Measurements from ENCODE around the gene MMP14. TPM values are rescaled to one million over a fixed set of nuclear protein-coding genes. Genes with fewer than 3 reads are reported as not detected.

The MMP14 gene
- total RNA-seq, 3 donors from 2014 or later (not counting 1 experiment from before 2014, with no cell fraction given), result 1.2 to 1.7 (median 1.4) TPM

DNA sequence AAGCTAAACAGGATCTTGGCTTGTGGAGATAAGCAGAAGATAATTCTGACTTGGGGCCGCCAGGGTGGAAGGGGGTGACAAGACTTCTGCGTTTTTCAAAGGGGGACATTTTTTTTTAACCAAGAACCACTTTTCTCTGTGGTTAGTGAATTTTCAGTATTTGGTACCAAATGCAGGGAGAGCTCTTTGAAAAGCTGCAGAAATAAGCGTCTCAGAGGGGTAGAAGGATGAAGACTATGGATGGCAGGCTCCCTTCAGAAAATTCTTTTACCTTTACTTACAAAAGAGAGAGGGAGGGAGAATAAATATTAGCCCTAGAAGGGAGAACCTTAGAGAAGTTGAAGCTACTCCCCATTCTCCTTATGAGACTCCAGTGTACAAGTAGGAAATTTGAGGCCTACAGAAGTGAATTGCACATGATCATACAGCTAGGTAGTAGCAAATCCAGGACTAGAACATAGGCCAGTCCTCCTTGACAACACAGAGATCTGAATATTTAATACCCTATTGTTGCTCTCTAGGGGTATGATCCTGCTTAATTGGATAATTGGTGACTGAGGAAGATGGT is 5.9 kb upstream of the MMP14 start:
- peaks cover 13% of the 10 kb centered on the region for H3K4me1 ChIP-seq (ENCODE audit: control insufficient read depth, insufficient read depth, low read length)
- H3K9me3 ChIP-seq (ENCODE audit: control insufficient read depth, insufficient read depth, low read length), result no peaks in the 10 kb centered on the region
- intact Hi-C loops (cut with micrococcal nuclease), result no loop called here
- Mint-ChIP-seq H3K9me3 (no peaks in the 10 kb centered on the region), H3K27me3 (ENCODE audit: low read depth in 2 of 2) (peaks cover 5% of the 10 kb centered on the region in 2 donors), H3K36me3 (no peaks in the 10 kb centered on the region), H3K27ac (peak overlapping the region; percentile 93 to 94), H3K4me1 (peaks cover 16% of the 10 kb centered on the region in 2 donors), H3K4me3 (peak overlapping the region; percentile 94)
- no peak for ATAC-seq
- WGBS (ENCODE audit: insufficient coverage), result 4% methylated on average over 2 of the region's 3 CpGs
- no peaks in the 10 kb centered on the region for H3K27me3 ChIP-seq (ENCODE audit: control insufficient read depth, insufficient read depth, low read length)
- peak overlapping the region; percentile 61 for H3K4me3 ChIP-seq (ENCODE audit: low read length)
- no peak overlapping the region for H3K27ac ChIP-seq (ENCODE audit: low read length)
- H3K36me3 ChIP-seq (ENCODE audit: control insufficient read depth, insufficient read depth, low read length), result peaks cover 9% of the 10 kb centered on the region
- TF ChIP-seq, protein P1, sequence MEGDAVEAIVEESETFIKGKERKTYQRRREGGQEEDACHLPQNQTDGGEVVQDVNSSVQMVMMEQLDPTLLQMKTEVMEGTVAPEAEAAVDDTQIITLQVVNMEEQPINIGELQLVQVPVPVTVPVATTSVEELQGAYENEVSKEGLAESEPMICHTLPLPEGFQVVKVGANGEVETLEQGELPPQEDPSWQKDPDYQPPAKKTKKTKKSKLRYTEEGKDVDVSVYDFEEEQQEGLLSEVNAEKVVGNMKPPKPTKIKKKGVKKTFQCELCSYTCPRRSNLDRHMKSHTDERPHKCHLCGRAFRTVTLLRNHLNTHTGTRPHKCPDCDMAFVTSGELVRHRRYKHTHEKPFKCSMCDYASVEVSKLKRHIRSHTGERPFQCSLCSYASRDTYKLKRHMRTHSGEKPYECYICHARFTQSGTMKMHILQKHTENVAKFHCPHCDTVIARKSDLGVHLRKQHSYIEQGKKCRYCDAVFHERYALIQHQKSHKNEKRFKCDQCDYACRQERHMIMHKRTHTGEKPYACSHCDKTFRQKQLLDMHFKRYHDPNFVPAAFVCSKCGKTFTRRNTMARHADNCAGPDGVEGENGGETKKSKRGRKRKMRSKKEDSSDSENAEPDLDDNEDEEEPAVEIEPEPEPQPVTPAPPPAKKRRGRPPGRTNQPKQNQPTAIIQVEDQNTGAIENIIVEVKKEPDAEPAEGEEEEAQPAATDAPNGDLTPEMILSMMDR (IDR thresholded peaks at IDR 0.05), result no peak
- no peak for DNase-seq

DNA sequence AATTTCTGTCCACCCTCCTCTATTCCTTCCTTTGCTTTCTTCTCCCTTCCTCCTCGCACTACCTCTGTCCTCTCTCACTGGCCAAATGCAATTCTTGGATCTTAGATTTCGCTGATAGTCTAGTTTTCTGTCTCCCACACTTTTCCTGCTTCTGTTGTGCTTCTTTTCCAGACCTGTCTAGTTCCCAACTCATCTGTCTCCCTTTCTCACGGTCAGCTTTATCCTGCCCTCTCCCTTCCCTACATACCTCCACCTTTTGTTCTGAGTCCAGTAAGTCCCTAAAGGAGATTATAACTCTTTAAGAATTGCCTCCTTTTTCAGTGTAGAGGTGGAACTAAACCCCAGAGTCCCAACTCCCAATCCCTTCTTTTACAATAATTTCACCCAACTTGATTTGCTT is 880 bp upstream of the MMP14 start:
- Histone ChIP-seq H3K27me3 (ENCODE audit: control insufficient read depth, insufficient read depth, low read length) (peaks cover 20% of the 10 kb centered on the region), H3K36me3 (ENCODE audit: control insufficient read depth, insufficient read depth, low read length) (peaks cover 9% of the 10 kb centered on the region), H3K4me1 (ENCODE audit: control insufficient read depth, insufficient read depth, low read length) (peaks cover 16% of the 10 kb centered on the region), H3K4me3 (ENCODE audit: low read length) (no peak overlapping the region), H3K27ac (ENCODE audit: low read length) (no peak overlapping the region), H3K9me3 (ENCODE audit: control insufficient read depth, insufficient read depth, low read length) (no peaks in the 10 kb centered on the region)
- no peak for DNase-seq
- Mint-ChIP-seq H3K4me1 (peaks cover 10 to 22% of the 10 kb centered on the region in 2 donors), H3K36me3 (no peaks in the 10 kb centered on the region), H3K4me3 (no peak overlapping the region), H3K27me3 (ENCODE audit: low read depth in 2 of 2) (peaks cover 24% of the 10 kb centered on the region in 2 donors), H3K27ac (no peak overlapping the region), H3K9me3 (no peaks in the 10 kb centered on the region)
- WGBS (ENCODE audit: insufficient coverage), result 97% methylated on average over 3 of the region's 3 CpGs
- TF ChIP-seq, protein P1 (IDR thresholded peaks at IDR 0.05), result no peak
- ATAC-seq, result no peak
- intact Hi-C loops (cut with micrococcal nuclease), result no loop called here

DNA sequence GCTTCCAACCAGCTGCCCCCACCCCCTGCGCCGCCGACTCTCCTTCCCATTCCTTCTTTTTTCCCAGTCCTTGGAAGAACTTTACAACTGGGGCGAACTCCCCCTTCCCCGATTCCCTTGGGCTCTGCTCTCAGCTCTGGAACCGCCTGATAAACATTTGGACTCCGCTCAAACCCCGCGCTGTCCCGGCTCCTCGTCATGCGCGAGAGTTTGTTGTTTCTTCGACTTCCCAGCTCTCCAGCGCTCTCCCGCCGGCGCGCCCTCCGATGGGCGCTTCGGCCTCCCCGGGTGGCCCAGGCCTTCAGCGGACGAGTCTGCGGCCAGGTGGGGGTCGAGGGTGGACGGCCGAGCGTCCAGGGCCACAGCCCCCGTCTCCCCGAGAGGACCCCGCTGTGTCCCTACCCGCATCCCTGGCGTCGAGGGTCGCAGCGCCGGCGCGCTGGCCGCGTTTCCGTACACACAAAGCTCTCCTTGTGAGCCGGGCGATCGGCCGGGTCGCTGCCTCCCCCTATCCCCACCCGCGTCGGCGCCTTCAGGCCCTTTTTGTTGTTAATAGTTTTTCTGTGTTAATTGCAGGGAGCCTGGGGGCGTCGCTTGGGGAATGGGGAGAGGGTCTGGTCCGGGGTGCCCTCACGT is 847 bp downstream of the MMP14 start:
- TF ChIP-seq, protein P1 (IDR thresholded peaks at IDR 0.05), result no peak
- H3K9me3 ChIP-seq (ENCODE audit: control insufficient read depth, insufficient read depth, low read length), result no peaks in the 10 kb centered on the region
- H3K36me3 ChIP-seq (ENCODE audit: control insufficient read depth, insufficient read depth, low read length), result peaks cover 9% of the 10 kb centered on the region
- intact Hi-C loops (cut with micrococcal nuclease), result no loop called here
- Mint-ChIP-seq H3K4me1 (peaks cover 7 to 18% of the 10 kb centered on the region in 2 donors), H3K4me3 (peak overlapping the region; percentile 86), H3K27ac (peak overlapping the region in 1 of 2 donors; percentile 90), H3K36me3 (no peaks in the 10 kb centered on the region), H3K9me3 (no peaks in the 10 kb centered on the region), H3K27me3 (ENCODE audit: low read depth in 2 of 2) (peaks cover 24 to 31% of the 10 kb centered on the region in 2 donors)
- DNase-seq, result peak in 1 of 2 donors; percentile 41
- peak in 1 of 3 donors; percentile 38 for ATAC-seq
- H3K4me1 ChIP-seq (ENCODE audit: control insufficient read depth, insufficient read depth, low read length), result peaks cover 15% of the 10 kb centered on the region
- H3K27ac ChIP-seq (ENCODE audit: low read length), result no peak overlapping the region
- H3K27me3 ChIP-seq (ENCODE audit: control insufficient read depth, insufficient read depth, low read length), result peaks cover 20% of the 10 kb centered on the region
- WGBS (ENCODE audit: insufficient coverage), result 4% methylated on average over 46 of the region's 57 CpGs
- H3K4me3 ChIP-seq (ENCODE audit: low read length), result peak overlapping the region; percentile 30

Data from natural killer cell (primary cell).